Measurements from ENCODE around the gene ST6GAL1.

Gene ST6GAL1

DNA sequence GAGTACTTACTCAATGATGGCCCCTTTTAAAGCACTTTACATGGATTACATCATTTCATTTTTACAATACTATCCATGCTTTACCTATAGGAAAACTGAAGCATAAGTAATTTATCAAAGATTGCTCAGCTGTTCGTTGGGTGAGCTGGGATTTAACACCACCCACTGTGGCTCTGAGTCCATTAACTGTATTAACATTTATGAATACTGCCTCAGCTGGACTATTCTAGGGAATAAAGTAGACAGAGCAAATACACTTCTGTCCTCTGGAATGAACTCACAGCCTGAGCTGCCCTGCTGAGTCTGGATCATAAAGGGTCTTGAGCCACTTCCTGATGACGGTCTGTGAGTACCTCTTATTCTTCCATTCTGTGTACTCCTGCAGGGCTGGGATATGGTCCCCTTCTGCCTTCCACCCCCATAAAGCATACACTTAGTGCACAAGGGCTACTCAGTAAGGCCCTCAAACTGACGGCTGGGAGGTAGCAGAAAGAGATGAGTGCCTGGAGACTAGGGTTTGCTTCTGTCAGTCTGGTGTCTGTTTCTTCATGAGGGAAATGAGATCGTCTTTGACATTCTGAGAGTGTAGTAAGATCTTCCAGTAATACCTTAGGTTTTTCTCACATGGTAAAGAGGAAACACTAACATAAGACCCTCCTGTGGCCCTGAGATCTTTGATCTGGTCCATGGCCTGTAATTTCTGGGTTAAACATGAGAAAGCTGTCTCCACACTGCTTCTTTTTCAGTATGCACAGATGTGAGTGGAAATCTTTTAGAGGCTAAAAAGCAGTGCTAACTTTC, 12.6 kb upstream of the ST6GAL1 start:
- no peak for DNase-seq

DNA sequence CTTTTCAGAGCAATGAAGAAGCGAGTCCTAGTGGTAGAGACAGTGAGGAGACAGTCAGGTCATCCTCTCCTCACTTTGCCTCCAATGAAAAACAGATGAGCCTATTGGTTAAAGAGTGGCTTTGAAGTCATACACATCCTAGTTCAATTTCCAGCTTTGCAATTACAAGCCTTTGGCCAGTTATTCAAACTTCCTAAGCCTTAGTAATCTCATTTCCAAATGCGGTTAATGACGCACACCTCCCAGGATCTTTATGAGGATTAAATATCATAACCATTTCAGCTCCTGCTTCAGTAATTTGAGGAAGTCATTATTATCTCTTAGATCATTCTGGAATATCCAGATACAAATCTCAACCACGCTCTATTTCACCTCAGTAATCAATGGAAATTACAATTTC, 10.0 kb upstream of the ST6GAL1 start:
- DNase-seq = no peak

- DNase-seq = no peak
Observed at GRCh38 chr3:186920796-186921195, 9.5 kb upstream of the ST6GAL1 start.

- DNase-seq = no peak
Observed at GRCh38 chr3:186921578-186921977, 8.7 kb upstream of the ST6GAL1 start.

GRCh38 chr3:186922224-186922623, 8.1 kb upstream of the ST6GAL1 start:
- DNase-seq = no peak

DNA sequence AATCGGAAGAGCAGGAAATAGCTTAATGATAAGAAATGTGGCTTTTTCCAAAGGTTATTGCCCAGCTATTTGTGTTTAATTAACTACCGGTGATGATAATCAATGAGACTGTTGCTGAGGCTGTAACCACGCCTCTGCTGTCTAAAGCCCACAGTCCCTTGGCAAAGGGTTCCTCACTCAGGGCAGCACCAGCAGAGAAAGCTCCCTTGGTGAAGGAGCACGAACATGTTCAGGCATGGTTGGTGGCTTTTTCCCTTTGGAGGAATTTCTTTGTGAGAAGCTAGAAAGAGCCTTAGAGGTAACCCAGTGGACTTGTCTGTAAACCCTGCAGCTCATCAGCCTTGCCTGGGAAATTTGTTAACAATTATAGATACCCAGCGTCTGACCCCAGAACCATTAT, 7.5 kb upstream of the ST6GAL1 start:
- DNase-seq = no peak

GRCh38 chr3:186923241-186923640, 7.1 kb upstream of the ST6GAL1 start:
- no peak for DNase-seq

DNA sequence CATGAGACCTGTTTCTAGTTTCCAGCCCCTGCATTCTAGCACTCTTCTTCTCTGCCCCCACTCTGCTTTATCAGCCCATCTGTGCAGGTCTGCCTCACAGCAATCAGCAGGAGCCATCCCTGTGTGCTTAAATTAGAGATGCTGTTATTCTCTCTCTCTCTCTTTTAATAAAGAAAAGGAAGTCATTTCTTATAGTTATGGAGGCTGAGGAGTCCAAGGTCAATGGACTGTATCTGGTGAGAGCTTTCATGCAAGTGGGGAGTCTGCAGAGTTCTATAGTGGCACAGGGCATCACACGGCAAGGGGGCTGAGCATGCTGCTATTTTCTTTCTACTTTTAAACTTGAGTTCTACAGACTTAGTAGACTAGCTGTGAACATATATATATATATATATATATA, 4.5 kb upstream of the ST6GAL1 start:
- DNase-seq = no peak

DNA sequence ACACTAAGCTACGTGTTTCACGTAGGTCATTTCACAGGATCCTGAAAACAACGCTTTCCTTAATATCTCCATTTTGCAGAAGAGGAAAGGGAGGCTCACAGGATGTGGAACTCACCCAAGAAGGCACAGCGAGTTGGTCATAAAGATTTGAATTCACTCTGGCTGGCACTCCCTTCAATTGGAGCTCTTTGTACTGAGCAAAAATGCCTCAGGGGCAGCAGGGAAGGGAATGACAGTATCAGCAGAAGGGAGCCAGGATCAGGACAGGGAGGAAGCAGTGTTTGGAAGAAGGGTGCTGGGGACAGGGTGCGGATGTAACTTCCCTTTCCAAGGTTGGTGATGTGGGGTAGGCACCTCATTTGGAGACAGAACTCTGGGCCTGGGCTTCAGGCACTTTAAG, 1.1 kb upstream of the ST6GAL1 start:
- no peak for DNase-seq

GRCh38 chr3:186929685-186930084, 641 bp upstream of the ST6GAL1 start:
- no peak for DNase-seq

GRCh38 chr3:186930641-186931531, 560 bp downstream of the ST6GAL1 start:
- DNase-seq = peak; percentile 32 to 60

- no peak for DNase-seq
Observed at GRCh38 chr3:186931532-186932280, 1.4 kb downstream of the ST6GAL1 start.

DNA sequence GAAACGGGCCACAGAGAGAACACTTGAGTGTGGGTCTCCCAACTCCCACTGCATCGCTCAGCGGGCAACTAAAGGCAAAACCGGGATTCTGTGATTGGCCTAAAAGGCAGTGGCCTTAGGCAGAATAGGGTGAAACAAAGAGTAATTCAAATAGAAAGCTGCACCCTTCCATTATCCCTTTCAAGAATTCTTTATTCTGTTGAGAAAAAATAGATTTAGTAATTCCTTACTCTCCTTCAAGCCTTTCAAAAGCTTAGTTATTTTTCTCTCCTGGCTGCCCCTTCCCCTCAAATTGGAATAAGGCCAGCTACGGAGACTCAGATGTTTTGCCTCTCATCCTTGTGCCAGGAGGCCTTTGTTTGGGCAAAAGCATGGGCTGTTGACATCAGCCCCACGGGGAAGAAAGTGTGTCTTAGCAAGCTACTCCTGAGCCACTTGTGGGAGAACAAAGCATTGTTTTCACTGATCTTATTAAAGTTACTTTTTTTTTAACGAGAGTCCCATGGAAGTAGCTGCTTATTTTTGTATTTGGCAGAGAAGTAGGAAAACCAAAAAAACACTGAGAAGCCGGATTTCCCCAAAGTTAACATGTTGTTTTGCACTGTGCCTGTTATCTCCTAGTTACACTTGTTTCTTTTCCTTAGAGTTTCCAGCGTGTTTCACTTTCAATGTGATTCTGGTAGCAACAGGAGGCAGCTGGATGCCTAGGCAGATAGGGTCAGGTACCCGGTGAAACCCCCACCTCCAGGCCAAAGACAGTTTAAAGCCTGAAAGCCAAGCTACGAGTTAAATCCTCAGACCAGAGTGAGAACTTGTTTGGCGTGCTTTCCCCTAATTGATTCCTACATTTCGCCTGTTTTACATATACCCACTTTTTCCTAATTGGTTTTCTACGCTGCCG, 2.2 kb downstream of the ST6GAL1 start:
- no peak for DNase-seq

DNA sequence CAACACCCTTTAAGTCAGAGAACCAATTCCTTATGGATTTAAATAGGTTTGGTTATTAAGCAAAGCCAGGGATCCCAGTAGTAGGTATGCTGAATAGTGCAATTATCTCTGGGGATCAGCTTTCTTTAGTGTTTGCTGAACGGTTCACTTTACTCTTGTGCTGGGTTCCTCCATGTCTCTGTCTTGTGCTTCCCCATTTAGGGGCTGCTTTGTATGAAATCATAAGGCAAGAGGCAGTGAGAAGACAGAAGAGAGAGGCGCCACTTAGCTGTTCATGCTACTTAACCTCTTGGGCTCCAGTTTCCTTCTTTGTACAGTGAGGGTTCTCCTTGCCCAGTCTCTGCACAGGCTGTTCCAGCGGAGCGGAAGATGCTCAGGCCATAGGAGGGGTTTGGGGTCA, 3.5 kb downstream of the ST6GAL1 start:
- DNase-seq = no peak

- DNase-seq = no peak
Observed at GRCh38 chr3:186935133-186935532, 4.8 kb downstream of the ST6GAL1 start.

DNA sequence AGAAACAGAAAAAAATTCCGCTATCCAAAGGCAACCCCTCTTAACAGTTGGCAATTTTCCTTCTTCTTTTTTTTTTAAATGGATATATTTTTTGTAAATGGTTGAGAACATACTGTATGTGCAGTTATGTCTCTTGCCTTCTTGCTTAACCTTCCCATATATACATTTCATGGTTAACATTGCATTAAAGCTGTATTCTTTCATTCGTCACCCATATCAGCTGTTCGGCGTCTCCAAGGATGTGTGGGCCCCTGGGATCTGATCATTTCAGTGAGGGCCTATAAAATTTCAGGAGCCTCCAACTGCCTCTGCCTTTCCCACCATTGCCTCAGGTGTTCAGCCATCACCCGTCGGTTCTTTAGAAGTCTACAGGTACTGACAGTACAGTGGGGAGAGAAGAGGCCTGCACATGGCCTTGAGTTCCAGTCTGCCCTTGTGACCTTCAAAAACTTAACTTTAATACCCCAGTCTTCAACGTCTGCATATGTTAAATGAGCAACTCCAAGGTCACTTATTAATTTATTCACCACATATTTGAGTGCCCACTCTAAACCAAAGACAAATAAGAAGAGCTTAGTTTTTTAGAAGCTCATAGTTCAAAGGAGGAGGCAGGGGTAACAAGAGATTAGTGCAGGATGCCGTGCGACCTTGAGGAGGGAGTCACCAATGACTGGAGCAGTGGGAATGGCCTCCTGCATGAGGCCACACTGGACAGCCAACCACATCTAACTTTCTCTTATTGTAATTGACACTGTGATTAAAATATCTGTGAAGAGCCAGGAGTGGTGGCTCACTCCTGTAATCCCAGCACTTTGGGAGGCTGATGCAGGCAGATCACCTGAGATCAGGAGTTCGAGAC, 6.9 kb downstream of the ST6GAL1 start:
- no peak for DNase-seq

DNA sequence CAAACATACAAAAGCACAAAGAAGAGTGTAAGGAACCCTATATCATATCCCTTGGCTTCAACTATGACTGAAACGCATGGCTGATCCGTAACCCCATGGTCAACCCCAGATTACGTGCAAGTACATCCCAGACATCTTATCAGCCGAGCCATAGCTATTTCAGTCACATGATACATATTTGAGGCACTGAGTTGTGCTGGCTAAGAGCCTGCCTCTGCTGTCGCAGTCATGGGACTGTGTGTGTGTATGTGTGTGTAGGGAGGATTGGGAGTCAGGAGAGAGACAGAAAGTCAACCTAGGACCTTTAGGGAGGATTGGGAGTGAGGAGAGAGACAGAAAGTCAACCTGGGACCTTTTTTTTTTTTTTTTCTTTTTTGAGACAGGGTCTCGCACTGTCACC, 8.4 kb downstream of the ST6GAL1 start:
- DNase-seq = no peak

GRCh38 chr3:186939536-186939935, 9.2 kb downstream of the ST6GAL1 start:
- no peak for DNase-seq

GRCh38 chr3:186940967-186941366, 10.6 kb downstream of the ST6GAL1 start:
- no peak for DNase-seq

DNA sequence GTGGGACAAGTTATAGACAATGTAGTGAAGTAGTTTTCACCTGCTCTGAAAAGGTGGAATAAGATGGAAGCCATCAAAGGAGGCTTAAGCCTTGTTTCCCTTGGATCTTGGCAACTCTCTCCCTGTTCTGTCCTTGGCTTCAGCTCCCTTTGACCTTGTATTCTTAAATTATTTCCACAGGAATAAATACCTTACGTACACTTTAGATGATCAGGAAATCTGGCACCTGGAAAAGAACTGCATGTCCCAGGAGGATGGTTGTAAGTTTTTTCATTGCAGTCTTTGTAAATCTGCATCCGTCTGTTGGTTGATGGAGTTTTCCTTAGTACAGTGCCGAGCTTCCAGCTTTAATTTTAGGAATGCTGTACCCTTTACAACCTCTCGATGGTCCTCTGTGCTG, 11.8 kb downstream of the ST6GAL1 start:
- DNase-seq = no peak

GRCh38 chr3:186945255-186945823, 15.0 kb downstream of the ST6GAL1 start:
- DNase-seq = no peak
